Skeletal muscle tissue (tissue), 4 donors: ENCODE results near the gene KCNT2. TPM values are rescaled to one million over a fixed set of nuclear protein-coding genes. Genes with fewer than 3 reads are reported as not detected.

Source experiments
- H3K27ac ChIP-seq: one replicate; pipeline ENCODE4 v1.7.0; 2013; ENCODE audit warnings: mild to moderate bottlenecking, low read depth, low read length, inconsistent platforms
- H3K27me3 ChIP-seq, 3 donors: one replicate each; pipeline ENCODE4 v1.7.0; 2013; ENCODE audit warnings: low read length in 3 of 3; ENCODE audit not compliant: control insufficient read depth in 3 of 3, insufficient read depth in 3 of 3
- H3K36me3 ChIP-seq, 3 donors: one replicate each; pipeline ENCODE4 v1.7.0; 2013; ENCODE audit warnings: low read length in 3 of 3; ENCODE audit not compliant: control insufficient read depth in 3 of 3, insufficient read depth in 3 of 3
- H3K4me1 ChIP-seq, 3 donors: one replicate each; pipeline ENCODE4 v1.7.0; 2013; ENCODE audit warnings: low read length in 3 of 3, mild to moderate bottlenecking in 3 of 3; ENCODE audit not compliant: control insufficient read depth in 3 of 3, insufficient read depth in 3 of 3
- H3K4me3 ChIP-seq, 3 donors: one replicate each; pipeline ENCODE4 v1.7.0; 2013; ENCODE audit warnings: low read length in 3 of 3
- H3K9ac ChIP-seq, 3 donors: one replicate each; pipeline ENCODE4 v1.7.0; 2013; ENCODE audit warnings: low read length in 3 of 3, mild to moderate bottlenecking in 3 of 3, moderate library complexity in 2 of 3, low read depth in 1 of 3
- H3K9me3 ChIP-seq, 3 donors: one replicate each; pipeline ENCODE4 v1.7.0; 2013; ENCODE audit warnings: low read length in 3 of 3; ENCODE audit not compliant: control insufficient read depth in 3 of 3
- total RNA-seq: library from RNA; depleted of rRNA; stranded (reverse); fragments of >200 nt; gene quantifications from one replicate; pipeline ENCODE4 v1.2.3, GENCODE V29; 2014
- donor health status: Osteomylitis.

The KCNT2 gene
- total RNA-seq, 1 donor from 2014 or later: 8.9 TPM

DNA sequence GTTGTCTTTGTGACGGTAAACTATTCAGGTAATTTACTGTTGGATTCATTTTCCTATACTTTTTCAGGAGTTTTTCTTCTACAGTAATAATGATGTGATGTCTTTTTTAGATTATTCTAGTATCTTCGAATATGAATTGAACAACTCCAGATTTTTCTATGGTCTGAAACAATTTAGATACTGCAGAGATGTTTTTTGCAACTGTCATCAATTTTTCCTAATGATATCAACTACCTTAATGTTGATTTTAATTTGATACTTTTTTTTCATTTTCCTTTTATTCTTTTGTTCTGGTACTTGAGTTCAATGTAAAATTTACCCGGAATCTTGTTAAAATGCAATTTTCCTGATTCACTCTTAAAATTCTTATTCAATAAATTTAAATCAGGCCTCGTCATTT is 110.4 kb downstream of the KCNT2 start:
- Histone ChIP-seq H3K4me1 (no peaks in the 10 kb centered on the region), H3K9ac (no peak overlapping the region), H3K9me3 (no peaks in the 10 kb centered on the region), H3K4me3 (no peak overlapping the region), H3K36me3 (no peaks in the 10 kb centered on the region), H3K27me3 (no peaks in the 10 kb centered on the region), H3K27ac (no peak overlapping the region)

DNA sequence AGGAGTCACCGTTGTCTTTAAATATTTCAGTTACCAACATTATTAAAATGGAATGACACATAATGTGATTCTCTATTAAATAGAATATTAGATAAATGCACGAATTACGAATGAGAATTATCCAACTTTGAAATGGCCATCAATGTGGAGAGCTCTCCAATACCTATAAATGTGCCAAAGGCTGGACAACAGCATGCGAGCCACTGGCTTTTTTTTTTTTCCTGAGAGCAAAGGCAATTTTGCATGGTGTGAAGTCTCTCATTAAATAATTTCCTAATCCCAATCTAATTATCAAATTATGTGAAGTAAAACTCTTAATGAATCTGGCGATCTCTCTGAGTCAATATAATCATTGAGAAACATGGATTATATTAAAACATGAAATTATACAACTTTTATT is 113.5 kb downstream of the KCNT2 start:
- Histone ChIP-seq H3K27me3 (no peaks in the 10 kb centered on the region), H3K27ac (no peak overlapping the region), H3K4me3 (no peak overlapping the region), H3K9me3 (no peaks in the 10 kb centered on the region), H3K9ac (no peak overlapping the region), H3K4me1 (no peaks in the 10 kb centered on the region), H3K36me3 (no peaks in the 10 kb centered on the region)

DNA sequence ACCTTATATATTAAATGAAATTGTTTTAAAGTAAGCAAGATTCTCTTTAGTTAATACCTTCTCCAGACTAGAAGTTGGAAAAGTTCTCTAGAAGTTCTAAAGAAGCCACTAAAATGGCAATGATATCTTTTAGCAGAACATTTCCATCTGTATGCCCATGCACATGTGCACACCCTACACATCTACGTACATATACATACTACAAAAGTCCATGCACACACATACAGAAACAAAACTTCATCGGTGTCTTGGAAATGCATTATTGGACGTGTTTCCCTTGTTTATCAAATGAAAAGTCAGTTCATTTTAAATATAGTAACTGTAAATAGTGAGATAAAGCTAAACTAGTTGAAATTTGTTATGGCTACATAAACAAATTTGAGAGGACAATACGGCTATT is 114.4 kb downstream of the KCNT2 start:
- no peak overlapping the region for H3K27ac ChIP-seq
- H3K9ac ChIP-seq: no peak overlapping the region
- no peaks in the 10 kb centered on the region for H3K9me3 ChIP-seq
- H3K4me3 ChIP-seq: no peak overlapping the region
- H3K27me3 ChIP-seq: no peaks in the 10 kb centered on the region
- H3K36me3 ChIP-seq: no peaks in the 10 kb centered on the region
- H3K4me1 ChIP-seq: no peaks in the 10 kb centered on the region

DNA sequence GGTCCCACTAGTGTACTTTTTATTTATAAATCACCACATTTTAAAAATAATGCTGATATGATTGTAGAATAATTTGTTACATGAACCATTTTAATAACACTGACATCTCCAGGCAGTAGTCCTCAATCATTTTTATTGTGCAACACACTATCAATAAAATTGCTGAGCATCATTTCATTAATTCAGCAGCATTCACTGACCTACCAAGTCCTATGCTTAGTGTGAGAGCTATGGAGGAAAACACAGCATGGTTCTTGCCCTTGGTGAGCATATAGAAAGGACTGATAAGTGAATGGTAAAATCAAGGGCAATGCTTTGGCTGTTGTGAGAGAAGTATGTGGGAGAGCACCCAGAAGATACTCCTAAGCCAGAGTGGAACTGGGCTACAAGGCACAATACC is 119.7 kb downstream of the KCNT2 start:
- Histone ChIP-seq H3K4me3 (no peak overlapping the region), H3K9me3 (no peaks in the 10 kb centered on the region), H3K9ac (no peak overlapping the region), H3K27me3 (no peaks in the 10 kb centered on the region), H3K4me1 (no peaks in the 10 kb centered on the region), H3K36me3 (no peaks in the 10 kb centered on the region), H3K27ac (no peak overlapping the region)

DNA sequence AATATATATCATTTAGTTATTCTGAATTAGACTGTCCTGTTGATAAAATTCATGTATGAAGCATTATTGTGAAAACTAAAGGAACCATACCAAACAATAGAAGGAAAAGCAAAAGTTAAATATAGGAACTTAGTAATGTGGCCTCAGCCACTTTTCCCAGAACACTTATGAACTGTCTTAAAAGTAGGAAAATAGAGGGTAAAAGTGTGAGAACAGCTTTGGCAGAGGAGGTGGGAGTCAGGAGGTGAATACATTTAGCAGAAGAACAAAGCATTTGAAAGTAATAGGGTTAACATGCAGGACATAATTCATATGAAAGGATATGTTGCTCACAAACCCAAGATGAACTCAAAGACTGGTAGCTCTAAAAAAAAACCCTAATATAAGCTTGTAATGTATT is 121.9 kb downstream of the KCNT2 start:
- Histone ChIP-seq H3K27me3 (no peaks in the 10 kb centered on the region), H3K9me3 (no peaks in the 10 kb centered on the region), H3K27ac (no peak overlapping the region), H3K36me3 (no peaks in the 10 kb centered on the region), H3K4me3 (no peak overlapping the region), H3K4me1 (no peaks in the 10 kb centered on the region), H3K9ac (no peak overlapping the region)

DNA sequence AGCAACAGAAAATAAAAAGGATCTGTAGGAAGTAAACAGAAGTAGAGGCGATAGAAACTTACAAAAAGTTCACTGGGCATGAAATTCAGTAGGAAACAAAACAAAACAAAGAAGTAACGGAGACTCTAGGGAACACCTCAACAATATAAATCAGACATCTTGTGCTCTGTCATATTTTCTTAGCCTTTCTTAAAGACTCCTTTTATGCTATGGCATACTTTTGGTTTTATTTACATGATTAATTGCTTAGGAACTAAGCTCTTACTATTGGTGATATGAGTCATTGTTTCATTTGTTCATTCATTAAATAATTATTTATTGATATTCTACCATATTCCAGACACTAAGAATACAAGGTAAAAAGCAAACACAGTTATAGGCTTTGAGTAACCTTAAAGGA is 126.6 kb downstream of the KCNT2 start:
- H3K4me3 ChIP-seq: no peak overlapping the region
- H3K9me3 ChIP-seq: no peaks in the 10 kb centered on the region
- H3K4me1 ChIP-seq: no peaks in the 10 kb centered on the region
- H3K27me3 ChIP-seq: no peaks in the 10 kb centered on the region
- H3K36me3 ChIP-seq: no peaks in the 10 kb centered on the region
- H3K27ac ChIP-seq: no peak overlapping the region
- H3K9ac ChIP-seq: no peak overlapping the region

DNA sequence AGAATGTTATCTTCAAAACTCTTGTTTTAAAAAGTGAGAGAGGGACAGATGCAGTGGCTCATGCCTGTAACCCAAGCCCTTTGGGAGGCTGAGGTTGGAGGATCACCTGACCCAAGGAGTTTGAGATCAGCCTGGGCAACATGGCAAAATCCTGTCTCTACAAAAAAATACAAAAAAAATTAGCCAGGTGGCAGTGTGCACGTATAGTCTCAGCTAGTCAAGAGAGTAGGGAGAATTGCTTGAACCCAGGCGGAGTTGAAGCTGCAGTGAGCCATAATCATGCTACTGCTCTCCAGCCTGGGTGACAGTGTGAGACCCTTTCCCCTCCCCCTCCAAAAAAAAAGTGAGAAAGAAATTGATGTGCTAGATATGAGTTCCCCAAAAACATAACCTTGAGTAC is 131.0 kb downstream of the KCNT2 start:
- no peak overlapping the region for H3K9ac ChIP-seq
- no peaks in the 10 kb centered on the region for H3K27me3 ChIP-seq
- H3K4me3 ChIP-seq: no peak overlapping the region
- H3K27ac ChIP-seq: no peak overlapping the region
- H3K4me1 ChIP-seq: no peaks in the 10 kb centered on the region
- no peaks in the 10 kb centered on the region for H3K9me3 ChIP-seq
- no peaks in the 10 kb centered on the region for H3K36me3 ChIP-seq

DNA sequence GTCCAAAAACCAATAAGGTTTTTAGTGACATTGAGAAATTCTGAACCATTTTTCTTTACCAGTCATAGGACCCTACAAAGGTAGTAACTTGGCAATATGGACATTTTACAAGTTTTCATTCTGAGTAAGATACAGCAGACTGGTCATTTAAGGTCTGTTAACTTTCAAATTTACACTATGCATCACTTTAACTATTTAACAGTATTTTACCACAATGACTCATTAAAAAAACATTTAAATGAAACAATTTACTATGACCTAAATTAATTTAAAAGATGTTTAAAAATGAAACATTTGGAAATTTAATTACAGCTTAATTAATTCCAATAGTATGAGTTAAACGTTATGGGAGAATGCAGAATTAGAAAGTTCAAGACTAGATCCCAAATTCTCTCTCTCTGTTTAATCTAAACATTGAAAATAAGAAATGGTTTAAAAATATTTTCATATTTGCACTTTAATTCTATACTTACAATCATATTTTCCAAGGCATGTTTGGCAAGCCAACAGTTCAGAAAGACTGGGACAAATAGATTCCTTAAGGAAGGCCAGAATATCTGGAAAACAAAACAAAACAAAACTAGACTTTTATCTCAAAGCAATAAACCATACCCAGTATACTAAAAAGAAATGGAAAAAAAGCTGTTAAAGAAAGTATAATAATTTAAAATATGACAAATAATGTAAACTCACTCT is 140.9 kb downstream of the KCNT2 start:
- no peaks in the 10 kb centered on the region for H3K9me3 ChIP-seq
- no peaks in the 10 kb centered on the region for H3K27me3 ChIP-seq
- no peaks in the 10 kb centered on the region for H3K4me1 ChIP-seq
- no peak overlapping the region for H3K27ac ChIP-seq
- no peak overlapping the region for H3K4me3 ChIP-seq
- H3K9ac ChIP-seq: no peak overlapping the region
- H3K36me3 ChIP-seq: no peaks in the 10 kb centered on the region

DNA sequence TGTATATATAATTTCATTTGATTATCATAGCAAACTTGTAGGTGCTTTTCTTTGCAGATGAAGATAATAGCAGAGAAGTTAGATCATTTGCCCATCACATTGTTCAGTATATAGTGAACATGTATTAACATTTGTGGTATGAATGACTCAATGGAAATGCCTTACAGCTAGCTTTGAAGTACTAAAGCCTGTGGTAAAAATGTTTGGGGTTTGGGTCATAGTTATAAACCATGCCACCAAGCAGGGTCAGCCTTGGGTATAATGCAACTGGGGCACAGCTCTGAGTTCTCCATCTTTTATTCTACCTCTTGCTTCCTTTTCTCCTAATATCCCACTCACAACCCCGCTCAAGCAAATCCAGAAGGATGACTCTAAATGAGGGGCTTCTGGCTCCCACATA is 141.6 kb downstream of the KCNT2 start:
- Histone ChIP-seq H3K27me3 (no peaks in the 10 kb centered on the region), H3K9me3 (no peaks in the 10 kb centered on the region), H3K27ac (no peak overlapping the region), H3K4me3 (no peak overlapping the region), H3K4me1 (no peaks in the 10 kb centered on the region), H3K36me3 (no peaks in the 10 kb centered on the region), H3K9ac (no peak overlapping the region)

DNA sequence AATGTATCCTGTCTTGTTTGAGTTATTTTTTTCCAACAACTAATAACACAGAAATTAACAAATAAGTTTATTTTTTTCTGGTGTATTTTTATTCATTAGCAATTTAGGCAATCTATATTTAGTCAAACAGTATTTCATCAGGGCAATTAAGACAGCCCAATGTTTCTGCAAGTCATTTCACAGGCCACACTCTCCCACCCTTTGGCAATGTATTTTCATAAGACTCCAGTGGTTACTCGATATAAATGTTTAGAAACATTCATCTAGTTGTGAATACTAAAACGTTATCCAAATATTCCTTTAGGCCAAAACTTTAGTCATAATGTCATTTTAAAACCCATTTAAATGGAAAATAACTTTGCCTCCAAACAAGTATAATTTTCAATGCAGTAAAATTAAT is 142.1 kb downstream of the KCNT2 start:
- Histone ChIP-seq H3K9me3 (no peaks in the 10 kb centered on the region), H3K4me1 (no peaks in the 10 kb centered on the region), H3K27ac (no peak overlapping the region), H3K4me3 (no peak overlapping the region), H3K36me3 (no peaks in the 10 kb centered on the region), H3K9ac (no peak overlapping the region), H3K27me3 (no peaks in the 10 kb centered on the region)
